CD1c-positive myeloid dendritic cell (primary cell): Measurements from ENCODE around the gene TENT4A.

Experiments
- DNase-seq: peaks from one replicate; pipeline ENCODE4 v3.0.0-alpha.2; 2016; ENCODE audit errors: extremely low spot score

Gene TENT4A

GRCh38 chr5:6717247-6717646 lies 4.0 kb downstream of the TENT4A start:
- no peak for DNase-seq

- no peak for DNase-seq
These were observed 4.5 kb downstream of the TENT4A start for GRCh38 chr5:6717687-6718086.

GRCh38 chr5:6718161-6718681 lies 5.0 kb downstream of the TENT4A start:
- no peak for DNase-seq

GRCh38 chr5:6718718-6719117 lies 5.5 kb downstream of the TENT4A start:
- DNase-seq = no peak

GRCh38 chr5:6719417-6719816 lies 6.2 kb downstream of the TENT4A start:
- DNase-seq = no peak

- DNase-seq = no peak
These were observed 6.8 kb downstream of the TENT4A start for GRCh38 chr5:6719896-6720560.

DNA sequence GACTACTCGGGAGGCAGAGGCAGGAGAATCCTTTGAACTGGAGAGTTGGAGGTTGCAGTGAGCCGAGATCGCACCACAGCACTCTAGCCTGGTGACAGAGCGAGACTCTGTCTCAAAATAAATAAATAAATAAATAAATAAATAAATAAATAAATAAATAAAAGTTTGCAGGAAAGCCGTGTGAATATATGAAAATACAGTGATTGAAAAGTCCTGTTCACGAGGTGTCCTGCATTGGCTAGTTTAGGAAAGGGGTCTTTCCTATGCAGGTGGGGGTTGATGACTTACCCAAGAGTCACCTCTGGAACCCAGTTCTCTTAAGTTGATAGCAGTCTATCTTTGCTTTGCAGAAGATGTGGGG lies 7.3 kb downstream of the TENT4A start:
- no peak for DNase-seq

- DNase-seq = no peak
These were observed 8.2 kb downstream of the TENT4A start for GRCh38 chr5:6721442-6721841.

- DNase-seq = no peak
These were observed 8.8 kb downstream of the TENT4A start for GRCh38 chr5:6722015-6722414.

DNA sequence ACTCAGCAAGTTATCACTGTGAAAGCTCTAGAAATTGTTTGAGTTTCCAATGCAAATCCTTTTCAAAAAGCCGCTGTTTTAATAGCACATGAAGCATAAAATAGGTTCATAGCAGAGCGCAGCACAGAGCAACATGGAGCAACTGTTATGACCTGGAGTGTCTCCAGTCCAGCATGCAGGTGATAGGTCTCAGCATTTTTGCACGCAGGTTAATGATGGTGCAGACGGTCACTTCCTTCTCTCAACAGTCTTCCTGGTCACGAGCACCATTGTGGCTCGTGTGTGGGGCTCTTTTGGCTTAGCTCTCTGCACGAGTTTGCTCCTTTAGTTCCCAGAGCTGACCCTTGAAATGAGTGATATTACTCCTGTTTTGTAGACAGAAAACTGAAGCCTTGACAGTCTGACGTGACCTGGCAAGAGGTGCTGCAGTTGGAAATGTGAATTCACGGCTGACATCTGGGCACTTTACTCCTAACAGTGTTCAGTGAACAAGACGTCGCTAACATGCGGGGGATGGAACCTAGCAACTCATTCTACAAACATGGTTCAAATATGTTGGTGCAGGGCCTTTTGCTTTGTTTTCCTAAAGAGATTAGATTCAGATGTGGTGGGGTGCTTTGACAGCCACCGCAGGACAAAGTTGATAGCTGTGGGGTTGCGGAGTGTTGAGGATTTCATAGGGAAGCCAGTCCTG lies 10.0 kb downstream of the TENT4A start:
- no peak for DNase-seq

DNA sequence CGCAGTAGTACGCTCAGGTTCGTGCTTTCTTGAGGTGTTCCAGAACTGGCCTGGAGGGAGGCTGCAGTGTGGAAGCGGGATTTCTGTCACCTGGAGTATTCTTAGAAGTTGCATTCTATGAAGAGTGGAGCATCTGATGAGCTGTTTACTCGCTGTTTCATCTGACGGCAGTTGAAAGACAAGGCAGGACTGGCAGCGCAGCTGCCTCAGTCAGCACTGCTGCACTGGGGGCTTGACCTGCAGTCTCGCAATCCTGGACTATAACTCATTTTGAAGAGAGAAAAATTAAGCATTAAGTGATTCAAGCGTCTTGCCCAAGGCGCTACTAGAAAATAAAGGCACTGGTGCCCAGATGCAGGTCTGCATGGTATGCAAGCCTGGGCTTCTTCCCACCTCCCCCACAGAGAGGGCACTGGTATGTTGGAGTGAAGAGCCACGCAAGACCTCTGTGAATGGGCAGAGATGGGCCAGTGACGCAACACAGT lies 10.6 kb downstream of the TENT4A start:
- no peak for DNase-seq

GRCh38 chr5:6724321-6724929 lies 11.2 kb downstream of the TENT4A start:
- no peak for DNase-seq

DNA sequence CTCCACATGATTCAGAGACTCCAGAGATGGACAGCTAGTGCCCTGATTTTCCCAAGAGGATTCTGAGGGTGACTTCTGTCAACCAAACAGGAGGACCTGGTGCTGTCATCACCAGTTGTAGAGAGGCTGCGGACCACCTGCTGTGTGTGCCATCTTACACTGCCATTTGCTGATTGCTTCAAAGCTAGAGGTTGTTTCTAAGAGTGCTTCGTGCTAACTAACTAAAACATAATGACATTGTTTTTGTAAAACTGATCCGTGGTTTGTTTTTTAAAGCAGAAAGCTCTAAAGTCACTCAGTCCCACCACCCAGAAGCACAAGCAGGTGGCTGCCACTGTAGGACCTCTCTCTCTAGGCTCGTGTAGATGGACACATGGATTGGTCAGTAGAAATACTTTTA lies 12.2 kb downstream of the TENT4A start:
- no peak for DNase-seq

DNA sequence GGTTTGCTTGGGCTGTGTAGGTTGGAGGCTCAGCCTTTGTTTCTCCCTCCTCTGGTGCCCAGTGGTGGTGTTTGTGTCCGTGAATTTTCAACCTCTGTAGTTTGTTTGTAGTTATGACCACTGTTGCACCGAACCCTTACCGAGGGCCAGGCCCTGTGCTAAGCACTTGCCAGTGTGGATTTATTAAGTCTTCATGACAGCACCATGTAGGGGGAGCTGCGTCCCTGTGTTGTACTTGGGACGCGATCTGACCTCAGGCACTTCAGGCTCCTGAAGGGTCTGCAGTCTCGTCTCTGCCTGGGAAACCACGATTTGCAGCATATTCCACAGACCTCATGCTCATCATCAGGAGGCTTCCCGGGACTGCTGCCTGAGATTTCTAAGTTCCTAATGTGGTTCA lies 12.8 kb downstream of the TENT4A start:
- DNase-seq = no peak

DNA sequence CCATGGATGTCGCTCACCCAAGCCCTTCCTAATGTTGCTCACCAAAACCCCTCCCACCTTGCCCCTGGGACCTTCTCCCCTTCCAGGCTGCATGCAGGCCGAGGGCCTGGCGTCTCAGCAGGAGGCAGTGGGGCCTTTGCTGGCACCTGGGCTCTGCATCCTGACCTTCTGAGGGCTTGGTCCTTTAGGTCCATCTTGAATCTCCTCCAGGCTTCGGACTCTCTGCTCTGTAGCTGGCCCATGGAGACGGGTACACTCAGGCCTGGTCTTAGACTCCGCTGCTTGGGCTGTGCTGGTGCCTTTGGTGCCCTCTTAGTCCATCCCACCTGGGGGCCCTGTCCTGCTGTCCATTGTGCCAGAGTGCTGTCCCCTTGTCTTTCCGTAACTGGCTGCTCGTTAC lies 14.0 kb downstream of the TENT4A start:
- no peak for DNase-seq

- no peak for DNase-seq
These were observed 15.0 kb downstream of the TENT4A start for GRCh38 chr5:6728011-6728794.

DNA sequence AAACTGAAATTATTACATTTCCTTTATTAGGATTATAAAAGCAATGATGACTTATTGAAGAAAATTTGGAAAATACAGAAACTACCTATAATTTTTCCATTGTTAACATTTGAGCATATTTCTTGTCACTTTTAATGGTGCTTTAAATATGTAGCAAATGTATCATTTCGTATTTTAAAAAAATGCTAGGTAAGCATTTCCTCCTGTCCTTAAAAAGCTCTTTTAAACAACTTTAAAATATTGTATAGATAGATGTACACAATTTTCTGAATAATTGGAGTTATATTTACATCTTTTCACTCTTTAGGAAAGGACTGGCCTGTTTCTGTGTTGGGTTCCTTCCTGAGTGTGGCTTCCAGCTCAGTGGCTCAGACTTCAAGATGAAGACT lies 15.6 kb downstream of the TENT4A start:
- DNase-seq = no peak

DNA sequence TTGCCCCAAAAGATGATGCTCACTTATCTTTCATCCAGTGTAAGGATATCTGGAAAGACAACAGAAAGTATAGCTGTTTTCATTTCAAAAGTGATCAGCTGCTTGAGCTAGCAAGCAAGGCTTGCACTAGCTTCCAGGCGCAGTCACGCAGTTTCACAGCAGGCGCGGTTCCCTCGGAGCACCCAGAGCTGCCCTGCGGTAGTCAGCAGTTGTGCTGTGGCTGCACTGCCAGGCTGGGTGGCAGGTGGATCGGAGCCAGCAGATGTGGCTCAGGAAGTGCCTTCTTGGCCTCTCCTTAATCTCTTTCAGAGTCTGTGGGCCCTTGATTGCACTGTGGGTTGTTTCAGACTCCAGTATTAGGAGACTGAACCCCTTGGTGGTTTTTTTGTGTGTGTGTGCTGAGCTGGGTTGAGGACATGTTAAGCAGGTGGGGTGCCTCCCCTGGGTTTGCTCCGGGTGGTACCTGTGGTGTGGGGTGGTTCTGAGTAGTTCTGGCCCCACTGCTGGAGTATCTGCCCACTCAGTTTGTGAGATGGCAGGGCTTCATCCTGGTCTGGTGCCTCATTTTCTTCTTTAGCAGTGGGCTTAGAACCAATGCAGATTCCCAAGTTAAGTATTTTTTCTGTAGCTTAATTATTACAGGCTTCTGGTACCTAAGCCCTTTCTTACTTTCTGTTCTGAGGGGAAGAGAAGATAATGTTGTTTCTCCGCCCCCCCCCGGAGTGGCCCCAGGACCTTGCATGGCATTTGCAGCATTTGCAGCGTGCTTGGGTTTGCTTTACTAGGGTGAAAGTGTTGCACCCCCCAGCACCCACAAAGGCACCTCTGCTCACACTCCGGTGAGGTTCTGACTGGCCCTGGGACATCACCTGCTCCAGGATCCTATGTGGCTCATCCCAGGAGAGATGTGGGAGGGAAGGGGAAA lies 16.4 kb downstream of the TENT4A start:
- DNase-seq = no peak

GRCh38 chr5:6730407-6730806 lies 17.2 kb downstream of the TENT4A start:
- DNase-seq = no peak

DNA sequence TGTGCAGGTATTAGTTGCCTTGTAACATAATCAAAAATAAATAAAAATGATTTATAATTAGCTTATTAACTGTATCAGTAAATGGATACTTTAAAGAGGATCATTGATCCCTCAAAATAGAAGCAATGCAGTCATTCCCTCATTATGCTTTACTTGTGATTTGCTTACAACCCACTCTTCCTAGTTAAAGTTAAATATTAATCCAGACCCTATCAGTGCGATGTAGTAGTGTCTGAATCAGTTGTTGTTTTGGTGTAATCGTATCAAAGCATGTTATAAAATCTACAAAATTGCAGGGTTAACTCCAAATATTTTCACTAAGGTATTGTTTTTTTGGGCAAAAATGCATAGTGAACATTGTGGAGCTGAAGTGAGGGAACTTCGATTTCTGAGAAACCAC lies 17.6 kb downstream of the TENT4A start:
- DNase-seq = no peak
